Astrocyte of the hippocampus (primary cell): ENCODE data around the gene COL7A1.

ENCODE experiments used
- DNase-seq: peaks from one replicate; pipeline ENCODE4 v3.0.0; 2011; ENCODE audit warnings: low read depth, low spot score

The COL7A1 gene

DNA sequence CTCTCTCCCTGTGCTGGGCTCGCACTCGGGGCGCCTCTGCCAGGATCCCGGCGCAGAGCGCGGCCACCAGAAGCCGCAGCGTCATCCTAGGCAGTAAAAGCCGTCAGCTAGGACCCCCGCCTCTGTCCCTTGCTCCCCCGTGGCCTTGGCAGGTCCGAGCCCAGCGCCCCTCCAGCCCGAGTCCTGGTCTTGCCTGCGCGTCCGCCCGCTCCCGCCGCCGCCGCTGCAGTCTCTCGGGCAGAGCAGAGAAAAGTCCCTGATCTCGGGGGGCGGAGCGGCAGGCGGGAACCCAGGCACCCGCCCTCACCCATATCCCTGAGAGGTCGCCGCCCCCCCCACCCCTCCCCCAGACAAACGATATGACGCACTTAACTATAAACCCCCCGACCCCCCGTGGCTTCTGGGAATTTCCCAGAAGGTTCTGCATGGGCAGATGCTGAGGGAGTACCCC, at the start of gene COL7A1:
Gene COL7A1 (minus strand): TSS at position 255 of the 451 bp plus-strand sequence. CDS start 170 bp downstream, at position 85.
- DNase-seq, result peak; percentile 66

DNA sequence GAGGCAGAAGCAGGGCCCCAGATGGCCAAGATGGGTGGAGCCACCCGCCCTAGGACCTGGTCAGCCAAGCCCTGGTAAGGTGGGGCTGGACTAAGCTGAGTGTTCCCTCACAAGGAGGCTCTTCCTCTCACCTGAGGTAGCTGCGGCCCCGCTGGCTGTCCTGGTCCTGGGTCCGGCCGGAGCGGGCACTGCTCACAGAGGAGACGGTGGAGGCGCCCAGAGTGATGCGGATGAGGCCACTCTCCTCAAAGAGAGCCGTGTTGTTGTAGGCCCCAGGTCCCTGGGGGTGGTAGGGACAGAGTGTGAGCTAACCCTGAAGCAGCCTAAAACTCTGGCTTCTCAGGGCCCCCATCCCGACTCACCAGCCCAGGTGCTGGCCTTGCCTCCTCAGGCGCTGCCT, 47.5 kb upstream of the COL7A1 start:
- DNase-seq, result no peak

GRCh38 chr3:48641396-48641795, 46.3 kb upstream of the COL7A1 start:
- DNase-seq, result no peak

DNA sequence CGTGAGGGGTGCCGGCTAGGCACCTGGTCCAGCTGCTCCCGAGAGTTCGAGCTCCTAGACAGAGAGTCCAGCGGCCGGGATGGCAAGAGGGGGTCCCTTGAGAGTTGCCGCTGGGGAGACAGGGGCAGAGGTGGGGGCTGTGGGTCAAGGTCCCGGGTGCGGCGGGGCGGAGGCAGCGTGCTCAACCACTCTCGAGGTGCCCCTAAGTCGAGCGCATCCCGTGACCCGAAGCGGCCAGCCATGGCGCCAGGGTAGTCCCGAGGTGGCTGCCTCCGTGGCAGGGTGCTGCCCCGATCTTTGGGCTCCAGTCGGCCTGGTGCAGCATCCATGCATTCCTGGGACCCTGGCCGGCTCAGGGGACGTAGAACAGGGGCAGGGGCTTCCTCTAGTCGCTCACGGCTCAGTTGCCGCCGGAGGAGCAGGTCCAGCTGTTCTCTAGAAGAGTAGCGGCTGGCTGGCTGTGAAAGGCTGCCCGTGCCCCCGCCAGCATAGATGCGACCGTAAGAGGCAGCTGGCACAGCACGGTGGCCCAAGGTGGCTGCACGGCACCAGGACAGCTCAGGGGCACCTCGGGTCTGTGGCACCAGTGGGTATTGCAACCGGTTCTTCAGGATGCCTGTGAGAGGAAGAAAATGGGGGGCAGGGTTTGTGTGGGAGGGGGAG, 44.9 kb upstream of the COL7A1 start:
- no peak for DNase-seq

- DNase-seq, result no peak
Observed at GRCh38 chr3:48637305-48637704, 42.2 kb upstream of the COL7A1 start.

GRCh38 chr3:48636149-48636655, 41.1 kb upstream of the COL7A1 start:
- no peak for DNase-seq

DNA sequence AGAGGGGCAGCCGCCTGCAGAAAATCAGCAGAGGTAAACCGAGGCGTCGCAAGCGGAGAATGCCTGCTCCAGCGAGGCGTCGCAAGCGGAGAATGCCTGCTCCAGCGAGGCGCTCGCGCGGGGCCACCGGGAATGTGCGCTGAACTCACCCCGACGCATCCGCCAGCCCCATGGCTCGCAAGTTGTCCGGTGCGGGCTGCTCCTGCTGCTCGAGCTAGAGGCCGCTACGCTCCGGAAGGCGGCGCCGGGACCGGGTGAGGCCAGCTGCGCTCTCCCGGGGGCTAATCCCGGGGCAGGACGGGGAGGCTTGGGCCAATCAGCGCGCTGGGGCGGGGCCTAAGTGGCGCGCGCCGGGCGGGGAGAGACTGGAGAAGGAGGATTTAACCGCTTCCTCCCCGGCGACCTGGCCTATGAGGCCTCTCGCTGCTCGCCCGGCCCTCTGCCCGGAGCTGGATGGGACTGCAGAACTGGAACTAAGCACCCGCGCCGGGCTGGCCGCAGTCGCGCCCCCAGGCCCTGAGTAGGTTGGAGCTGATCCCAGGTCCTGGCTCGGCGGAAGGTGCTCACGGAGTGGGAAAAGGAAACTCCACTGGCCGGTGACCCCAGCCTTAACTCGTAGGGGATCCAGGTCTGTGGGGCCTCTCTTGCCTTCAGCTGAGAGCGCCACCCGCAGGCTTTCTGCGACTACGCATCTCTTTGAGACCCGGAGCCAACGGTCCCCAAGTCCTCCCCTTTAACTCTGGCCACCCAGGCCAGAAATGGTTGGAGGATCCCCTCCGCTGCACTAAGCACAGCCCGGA, 40.3 kb upstream of the COL7A1 start, which contains the start of gene SLC26A6:
Gene SLC26A6 (minus strand): TSS at position 240 of the 800 bp plus-strand sequence. CDS start 68 bp downstream, at position 172.
- DNase-seq, result peak; percentile 99

DNA sequence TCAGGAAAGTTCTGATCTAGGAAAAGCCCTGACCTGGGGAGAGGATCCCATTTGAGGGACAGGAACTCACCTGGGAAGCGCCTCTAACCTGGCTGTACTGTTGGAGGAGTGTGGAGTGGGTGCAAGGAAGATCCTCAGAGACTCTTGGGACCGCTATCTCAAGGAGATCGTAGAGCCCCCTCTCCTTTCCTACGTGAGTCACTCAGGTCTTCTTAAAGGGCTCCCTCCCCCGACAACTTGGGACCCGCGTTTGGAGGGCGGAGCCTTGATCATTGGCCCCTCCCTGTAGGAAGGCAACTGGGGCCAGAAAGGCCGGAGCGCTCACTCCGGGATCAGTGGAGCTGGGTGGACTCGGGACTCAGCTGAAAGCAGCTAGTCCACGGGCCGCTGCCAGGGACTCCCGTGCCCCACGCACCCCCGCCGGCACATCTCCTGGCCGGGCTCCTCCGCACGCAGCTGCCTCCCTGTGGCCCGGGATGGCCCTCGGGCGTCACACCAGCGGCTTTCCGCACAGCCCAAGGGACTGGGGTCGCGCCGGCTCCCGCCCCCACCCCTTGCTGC, 39.6 kb upstream of the COL7A1 start:
- DNase-seq, result peak; percentile 75

DNA sequence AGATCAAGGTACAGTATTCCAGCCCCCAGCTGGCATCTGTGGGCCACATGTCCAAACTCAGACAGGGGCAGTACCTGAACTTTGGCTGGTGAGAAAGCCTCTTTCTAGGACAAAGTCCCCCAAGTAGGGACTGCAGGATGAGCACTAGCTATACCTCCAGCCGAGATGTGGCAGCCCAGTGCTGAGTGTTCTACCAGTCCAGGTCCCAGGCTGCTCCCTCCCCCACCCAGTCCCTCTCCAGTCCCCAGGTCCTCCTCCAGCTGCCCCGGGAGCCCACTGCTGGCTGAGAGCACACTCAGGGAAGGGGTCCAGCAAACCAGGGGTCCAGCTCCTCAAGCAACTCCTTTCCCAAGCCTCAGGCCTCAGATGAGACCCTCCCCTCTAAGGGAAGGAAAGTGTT, 38.6 kb upstream of the COL7A1 start:
- DNase-seq, result no peak

DNA sequence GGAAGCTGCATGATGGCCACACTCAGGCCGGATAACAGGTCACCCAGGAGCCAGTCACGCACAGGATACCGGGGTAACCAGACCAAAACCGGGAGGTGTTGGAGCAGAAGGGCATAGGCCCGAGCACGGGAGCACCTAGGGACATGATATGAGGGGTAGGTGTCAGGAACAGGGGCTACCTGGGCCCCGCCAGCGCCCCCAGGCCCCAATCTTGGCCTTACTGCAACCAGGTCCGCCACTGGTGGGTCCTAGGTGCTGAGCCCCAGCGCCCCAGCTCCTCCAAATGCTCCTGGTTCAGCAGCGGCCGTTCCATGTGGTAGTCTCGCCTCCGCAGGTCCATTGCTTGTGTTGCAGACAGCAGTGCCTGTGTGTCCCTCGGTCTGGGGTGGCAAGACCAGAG, 38.1 kb upstream of the COL7A1 start:
- DNase-seq, result no peak

- DNase-seq, result no peak
Observed at GRCh38 chr3:48631516-48632448, 36.7 kb upstream of the COL7A1 start.

DNA sequence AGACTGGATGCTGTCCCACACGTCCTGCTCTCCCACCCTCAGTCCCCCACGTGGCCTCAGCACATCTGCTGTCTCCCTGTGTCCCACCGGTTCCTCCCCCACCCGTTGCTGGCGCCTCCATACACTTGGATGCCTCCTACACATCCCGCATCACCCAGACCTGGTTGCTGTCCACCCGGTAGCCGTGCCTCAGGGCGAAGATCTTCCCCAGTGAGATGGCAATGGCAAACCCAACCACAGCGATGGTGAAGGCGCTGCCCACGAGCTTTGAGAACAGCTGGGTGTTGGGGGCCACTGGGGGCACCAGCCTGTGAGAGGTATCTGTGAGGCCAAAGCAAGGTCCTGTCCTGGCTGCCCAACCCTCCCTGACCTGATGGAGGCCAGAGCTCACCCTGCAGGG, 35.7 kb upstream of the COL7A1 start:
- no peak for DNase-seq

DNA sequence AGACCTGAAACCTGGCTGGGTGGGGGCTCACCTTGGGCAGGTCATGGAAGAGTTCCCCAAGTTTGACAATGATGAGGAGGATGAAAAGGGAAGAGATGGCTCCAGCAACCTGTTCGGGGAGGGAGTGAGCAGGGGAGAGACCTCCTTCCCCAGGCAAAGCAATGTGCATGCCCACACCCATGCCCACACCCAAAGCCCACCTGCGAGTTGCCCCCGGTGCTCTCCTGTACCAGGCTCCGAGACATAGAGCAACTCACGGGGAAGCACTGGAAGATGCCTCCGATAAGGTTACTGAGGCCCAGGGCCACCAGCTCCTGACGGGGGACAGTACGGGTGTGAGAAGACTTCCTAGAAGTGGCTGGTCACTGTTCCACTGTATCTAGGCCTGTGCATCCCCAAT, 35.3 kb upstream of the COL7A1 start:
- no peak for DNase-seq

- DNase-seq, result no peak
Observed at GRCh38 chr3:48629894-48630293, 34.8 kb upstream of the COL7A1 start.

DNA sequence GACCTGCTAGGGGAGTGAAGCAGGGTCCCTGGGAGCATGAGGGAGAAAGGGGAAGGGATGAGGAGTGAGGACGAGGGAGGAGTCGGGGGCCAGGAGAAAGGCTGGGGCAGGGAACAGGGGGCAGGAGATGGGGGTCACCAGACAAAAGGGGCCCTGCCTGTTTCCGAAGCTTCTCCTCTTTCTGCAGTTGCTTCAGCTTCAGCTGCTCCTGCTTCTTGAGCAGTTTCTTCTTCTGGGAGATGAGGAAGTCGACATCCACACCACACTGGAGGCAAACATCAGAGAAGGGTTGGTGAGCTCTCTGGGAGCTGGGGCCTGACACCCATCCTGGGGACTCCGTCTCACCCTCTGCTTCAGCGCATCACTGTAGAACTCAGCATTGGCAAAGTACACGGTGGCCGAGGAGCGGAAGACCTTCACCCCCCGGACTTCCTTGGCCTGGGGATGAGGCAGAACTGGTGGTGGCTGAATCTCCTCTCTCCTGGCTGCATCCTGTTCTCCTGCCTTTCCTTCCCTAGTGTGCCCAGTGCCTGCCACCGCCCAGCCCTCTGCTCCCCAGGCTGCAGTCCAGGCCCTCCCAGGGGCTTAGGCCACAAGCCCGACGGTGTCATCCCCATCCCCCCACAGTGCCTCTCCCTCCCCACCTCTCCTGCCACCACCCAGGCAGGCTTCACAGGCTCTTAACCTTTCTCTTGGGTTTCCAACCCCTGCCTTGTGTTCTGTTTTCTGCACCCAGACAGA, 33.3 kb upstream of the COL7A1 start:
- DNase-seq, result no peak

- DNase-seq, result no peak
Observed at GRCh38 chr3:48625600-48625999, 30.5 kb upstream of the COL7A1 start.

GRCh38 chr3:48624767-48625166, 29.6 kb upstream of the COL7A1 start:
- DNase-seq, result no peak

GRCh38 chr3:48623851-48624547, 28.9 kb upstream of the COL7A1 start:
- DNase-seq, result no peak

DNA sequence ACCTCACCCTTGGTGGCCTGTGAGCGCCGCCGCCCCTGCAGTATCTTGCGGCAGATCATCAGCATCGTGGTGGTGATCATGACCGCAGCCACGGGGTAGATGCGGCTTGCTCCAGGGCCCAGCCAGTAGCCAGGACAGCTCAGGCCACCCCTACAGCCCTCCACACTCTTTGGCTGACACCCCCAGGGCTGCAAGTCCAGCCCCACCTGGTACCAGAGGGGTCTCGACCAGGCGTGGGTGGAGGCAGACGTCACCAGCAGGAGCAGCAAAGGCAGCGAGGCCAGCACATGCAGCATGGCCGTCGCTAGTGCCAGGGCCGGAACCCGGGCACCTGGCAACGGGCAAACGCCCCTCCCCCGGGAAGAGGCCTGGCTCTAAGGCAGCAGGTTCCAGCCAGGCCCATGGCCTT, 26.3 kb upstream of the COL7A1 start, which contains the start of gene TMEM89:
Gene TMEM89 (minus strand): TSS at position 309 of the 409 bp plus-strand sequence. CDS start 13 bp downstream, at position 296.
- DNase-seq, result no peak
